ENCODE measurements around the gene CADM2.

CADM2 gene

DNA sequence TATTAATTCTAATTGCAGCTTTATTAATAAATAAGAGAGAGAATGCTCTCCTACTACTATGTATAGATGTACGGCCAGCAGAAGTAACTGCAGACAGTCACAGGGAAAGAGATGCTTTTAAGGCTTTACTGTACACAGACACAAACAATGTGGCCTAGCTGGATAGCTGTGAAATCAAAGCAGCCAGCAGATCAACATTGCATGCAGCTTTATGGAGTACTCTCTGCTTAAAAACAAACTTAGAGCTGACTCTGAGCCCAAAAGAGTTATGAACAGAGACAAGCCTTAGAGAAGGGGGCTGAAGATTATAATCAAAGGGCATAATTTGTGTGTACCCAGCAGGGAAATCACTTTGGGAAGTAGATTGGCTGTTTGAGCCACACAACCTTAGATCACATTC lies 47.2 kb downstream of the CADM2 start:
- H3K4me3 ChIP-seq (ENCODE audit: low read depth, low read length, poor library complexity, severe bottlenecking): no peak overlapping the region
- no peaks in the 10 kb centered on the region for H3F3A ChIP-seq (ENCODE audit: insufficient read depth, low read length)
- H3K9me2 ChIP-seq (ENCODE audit: low read depth, low read length): no peaks in the 10 kb centered on the region
- H3K4me1 ChIP-seq (ENCODE audit: insufficient read depth, low read length, severe bottlenecking): no peaks in the 10 kb centered on the region
- no peaks in the 10 kb centered on the region for H3K9me3 ChIP-seq (ENCODE audit: low read length)
- no peaks in the 10 kb centered on the region for H3K27me3 ChIP-seq (ENCODE audit: insufficient read depth, low read length)
- H3K36me3 ChIP-seq (ENCODE audit: insufficient read depth, low read length): no peaks in the 10 kb centered on the region
- H3K9ac ChIP-seq (ENCODE audit: low read length): no peak overlapping the region
- H2AFZ ChIP-seq (ENCODE audit: low read length): no peak overlapping the region
- TF ChIP-seq, protein P1, sequence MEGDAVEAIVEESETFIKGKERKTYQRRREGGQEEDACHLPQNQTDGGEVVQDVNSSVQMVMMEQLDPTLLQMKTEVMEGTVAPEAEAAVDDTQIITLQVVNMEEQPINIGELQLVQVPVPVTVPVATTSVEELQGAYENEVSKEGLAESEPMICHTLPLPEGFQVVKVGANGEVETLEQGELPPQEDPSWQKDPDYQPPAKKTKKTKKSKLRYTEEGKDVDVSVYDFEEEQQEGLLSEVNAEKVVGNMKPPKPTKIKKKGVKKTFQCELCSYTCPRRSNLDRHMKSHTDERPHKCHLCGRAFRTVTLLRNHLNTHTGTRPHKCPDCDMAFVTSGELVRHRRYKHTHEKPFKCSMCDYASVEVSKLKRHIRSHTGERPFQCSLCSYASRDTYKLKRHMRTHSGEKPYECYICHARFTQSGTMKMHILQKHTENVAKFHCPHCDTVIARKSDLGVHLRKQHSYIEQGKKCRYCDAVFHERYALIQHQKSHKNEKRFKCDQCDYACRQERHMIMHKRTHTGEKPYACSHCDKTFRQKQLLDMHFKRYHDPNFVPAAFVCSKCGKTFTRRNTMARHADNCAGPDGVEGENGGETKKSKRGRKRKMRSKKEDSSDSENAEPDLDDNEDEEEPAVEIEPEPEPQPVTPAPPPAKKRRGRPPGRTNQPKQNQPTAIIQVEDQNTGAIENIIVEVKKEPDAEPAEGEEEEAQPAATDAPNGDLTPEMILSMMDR (IDR thresholded peaks at IDR 0.05; ENCODE audit: low read length): no peak
- TF ChIP-seq EZH2 (IDR thresholded peaks at IDR 0.05; ENCODE audit: borderline replicate concordance, low read length): no peak
- no peaks in the 10 kb centered on the region for H4K20me1 ChIP-seq (ENCODE audit: insufficient read depth, low read length)
- H3K79me2 ChIP-seq (ENCODE audit: insufficient read depth, low read length): no peaks in the 10 kb centered on the region
- H3K27ac ChIP-seq (ENCODE audit: low read depth, low read length, poor library complexity, severe bottlenecking): no peak overlapping the region
- no peak overlapping the region for H3K4me2 ChIP-seq (ENCODE audit: low read length)

DNA sequence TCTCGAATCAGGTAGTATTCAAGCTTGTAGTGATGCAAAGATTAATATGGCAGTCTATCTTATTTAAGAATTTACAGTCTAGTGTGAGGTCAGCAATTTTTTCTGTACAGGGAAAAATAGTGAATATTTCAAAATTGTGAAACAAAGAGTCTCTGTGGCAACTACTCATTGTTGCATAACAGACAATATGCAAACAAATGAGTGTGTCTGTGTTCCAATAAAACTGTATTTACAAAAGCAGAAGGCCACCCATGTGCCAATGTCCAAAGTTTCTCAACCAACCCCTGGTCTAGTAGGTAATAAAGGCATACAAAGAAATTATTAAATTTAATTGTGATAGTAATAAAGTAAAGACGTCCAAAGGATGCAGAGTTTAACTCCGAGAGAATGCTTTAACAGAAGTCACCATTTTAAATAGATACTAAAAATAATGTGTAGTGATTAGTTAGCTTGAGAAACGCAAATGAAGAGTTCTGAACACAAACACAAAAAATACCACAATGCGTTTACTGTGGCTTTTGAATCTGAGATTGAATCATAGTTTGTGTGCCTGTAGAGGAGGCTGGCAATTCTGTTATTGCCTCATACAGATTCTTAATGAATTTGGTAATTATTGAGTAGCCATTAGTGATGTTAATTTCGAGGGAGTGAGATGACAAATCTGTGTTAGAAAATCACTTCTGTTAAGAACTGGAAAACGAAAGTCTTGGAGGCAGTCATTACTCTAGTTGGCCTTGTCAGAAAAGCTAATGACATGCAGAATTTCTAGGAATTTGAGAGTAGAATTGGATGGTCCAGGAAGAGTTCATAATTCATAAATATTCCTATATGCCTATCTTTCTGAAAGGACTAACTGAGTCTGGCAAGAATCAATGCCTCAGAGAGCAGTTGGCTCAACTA lies 48.7 kb downstream of the CADM2 start:
- TF ChIP-seq EZH2 (IDR thresholded peaks at IDR 0.05; ENCODE audit: borderline replicate concordance, low read length): no peak
- TF ChIP-seq, protein P1 (IDR thresholded peaks at IDR 0.05; ENCODE audit: low read length): no peak
- H3K4me2 ChIP-seq (ENCODE audit: low read length): no peak overlapping the region
- H4K20me1 ChIP-seq (ENCODE audit: insufficient read depth, low read length): no peaks in the 10 kb centered on the region
- H3K27me3 ChIP-seq (ENCODE audit: insufficient read depth, low read length): no peaks in the 10 kb centered on the region
- no peaks in the 10 kb centered on the region for H3K79me2 ChIP-seq (ENCODE audit: insufficient read depth, low read length)
- H3K9me3 ChIP-seq (ENCODE audit: low read length): no peaks in the 10 kb centered on the region
- H3K9me2 ChIP-seq (ENCODE audit: low read depth, low read length): no peaks in the 10 kb centered on the region
- no peak overlapping the region for H2AFZ ChIP-seq (ENCODE audit: low read length)
- no peak overlapping the region for H3K4me3 ChIP-seq (ENCODE audit: low read depth, low read length, poor library complexity, severe bottlenecking)
- H3K9ac ChIP-seq (ENCODE audit: low read length): no peak overlapping the region
- H3K4me1 ChIP-seq (ENCODE audit: insufficient read depth, low read length, severe bottlenecking): no peaks in the 10 kb centered on the region
- no peaks in the 10 kb centered on the region for H3K36me3 ChIP-seq (ENCODE audit: insufficient read depth, low read length)
- H3K27ac ChIP-seq (ENCODE audit: low read depth, low read length, poor library complexity, severe bottlenecking): no peak overlapping the region
- H3F3A ChIP-seq (ENCODE audit: insufficient read depth, low read length): no peaks in the 10 kb centered on the region

DNA sequence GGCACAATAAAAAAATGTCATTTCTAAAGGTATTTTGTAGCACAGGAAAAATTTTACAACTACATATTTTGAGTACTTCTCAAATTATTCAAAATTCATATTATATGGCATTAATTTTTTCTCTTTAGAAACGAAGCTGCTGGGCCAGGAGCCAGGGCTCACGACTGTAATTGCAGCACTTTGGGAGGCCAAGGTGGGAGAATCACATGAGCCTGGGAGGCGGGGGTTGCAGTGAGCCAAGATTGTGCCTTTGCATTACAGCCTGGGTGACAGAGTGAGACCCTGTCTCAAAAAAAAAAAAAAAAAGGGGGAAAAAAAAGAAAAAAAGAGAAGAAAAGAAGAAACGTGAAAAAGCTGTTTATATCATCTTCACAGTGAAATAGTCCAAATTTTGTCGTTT lies 62.0 kb downstream of the CADM2 start:
- no peaks in the 10 kb centered on the region for H3K4me1 ChIP-seq (ENCODE audit: insufficient read depth, low read length, severe bottlenecking)
- no peaks in the 10 kb centered on the region for H3K9me3 ChIP-seq (ENCODE audit: low read length)
- no peak overlapping the region for H3K27ac ChIP-seq (ENCODE audit: low read depth, low read length, poor library complexity, severe bottlenecking)
- no peaks in the 10 kb centered on the region for H3F3A ChIP-seq (ENCODE audit: insufficient read depth, low read length)
- no peaks in the 10 kb centered on the region for H3K79me2 ChIP-seq (ENCODE audit: insufficient read depth, low read length)
- no peaks in the 10 kb centered on the region for H3K36me3 ChIP-seq (ENCODE audit: insufficient read depth, low read length)
- H4K20me1 ChIP-seq (ENCODE audit: insufficient read depth, low read length): no peaks in the 10 kb centered on the region
- H3K9ac ChIP-seq (ENCODE audit: low read length): no peak overlapping the region
- no peaks in the 10 kb centered on the region for H3K27me3 ChIP-seq (ENCODE audit: insufficient read depth, low read length)
- no peak overlapping the region for H2AFZ ChIP-seq (ENCODE audit: low read length)
- no peak for TF ChIP-seq EZH2 (IDR thresholded peaks at IDR 0.05; ENCODE audit: borderline replicate concordance, low read length)
- TF ChIP-seq, protein P1 (IDR thresholded peaks at IDR 0.05; ENCODE audit: low read length): no peak
- H3K4me2 ChIP-seq (ENCODE audit: low read length): no peak overlapping the region
- no peaks in the 10 kb centered on the region for H3K9me2 ChIP-seq (ENCODE audit: low read depth, low read length)
- no peak overlapping the region for H3K4me3 ChIP-seq (ENCODE audit: low read depth, low read length, poor library complexity, severe bottlenecking)
